Neural progenitor cell (in vitro differentiated cells): Measurements from ENCODE around the gene STARD3. TPM values are rescaled to one million over a fixed set of nuclear protein-coding genes. Genes with fewer than 3 reads are reported as not detected.
A peak's percentile ranks its signal among the peaks of the same experiment; 100 is the strongest.

Experiments
- DNase-seq: peaks from one replicate; pipeline ENCODE4 v3.0.0-alpha.2; 2016; ENCODE audit warnings: low spot score
- H2AFZ ChIP-seq: fragments of 200-600 bp; sonication (generic); replicated peaks from 2 replicates; pipeline ENCODE4 v1.6.1; 2016; ENCODE audit warnings: antibody characterized with exemption
- H3F3A ChIP-seq: fragments of 200-600 bp; sonication (generic); 2 replicates; pipeline ENCODE4 v1.6.1; 2016; ENCODE audit warnings: antibody characterized with exemption, low read depth
- H3K27ac ChIP-seq: fragments of 200-600 bp; sonication (generic); 2 replicates; pipeline ENCODE4 v1.5.1; 2016; ENCODE audit warnings: mild to moderate bottlenecking
- H3K27me3 ChIP-seq: fragments of 200-600 bp; sonication (generic); 2 replicates; pipeline ENCODE4 v1.6.1; 2016; ENCODE audit warnings: mild to moderate bottlenecking, moderate library complexity
- H3K36me3 ChIP-seq: fragments of 200-600 bp; sonication (generic); 2 replicates; pipeline ENCODE4 v1.5.1; 2016
- H3K4me1 ChIP-seq: fragments of 200-600 bp; sonication (generic); 2 replicates; pipeline ENCODE4 v1.6.1; 2016; ENCODE audit warnings: mixed run types
- H3K4me2 ChIP-seq: fragments of 200-600 bp; sonication (generic); 2 replicates; pipeline ENCODE4 v1.6.1; 2016
- H3K4me3 ChIP-seq: fragments of 200-600 bp; sonication (generic); 2 replicates; pipeline ENCODE4 v1.5.1; 2016
- H3K79me2 ChIP-seq: fragments of 200-600 bp; sonication (generic); 2 replicates; pipeline ENCODE4 v1.6.1; 2016; ENCODE audit warnings: low read depth
- H3K9ac ChIP-seq: fragments of 200-600 bp; sonication (generic); 2 replicates; pipeline ENCODE4 v1.6.1; 2016
- H3K9me3 ChIP-seq: fragments of 200-600 bp; sonication (generic); 2 replicates; pipeline ENCODE4 v1.5.1; 2016; ENCODE audit warnings: low read depth
- H4K20me1 ChIP-seq: fragments of 200-600 bp; sonication (generic); 2 replicates; pipeline ENCODE4 v1.6.1; 2016; ENCODE audit warnings: low read depth
- H3K27ac Mint-ChIP-seq: 3 replicates; pipeline ENCODE4 v1.8.0; 2021; ENCODE audit warnings: mixed read lengths
- H3K27me3 Mint-ChIP-seq: 2 replicates; pipeline ENCODE4 v1.8.0; 2022; ENCODE audit warnings: low read depth, mild to moderate bottlenecking, inconsistent platforms, moderate library complexity, mixed read lengths; ENCODE audit not compliant: insufficient read depth
- H3K36me3 Mint-ChIP-seq: 3 replicates; pipeline ENCODE4 v1.8.0; 2021; ENCODE audit warnings: mixed read lengths
- H3K4me1 Mint-ChIP-seq: 3 replicates; pipeline ENCODE4 v1.8.0; 2021; ENCODE audit warnings: mixed read lengths
- H3K4me3 Mint-ChIP-seq: 3 replicates; pipeline ENCODE4 v1.8.0; 2021; ENCODE audit warnings: mild to moderate bottlenecking, moderate library complexity, mixed read lengths
- H3K9me3 Mint-ChIP-seq: 3 replicates; pipeline ENCODE4 v1.8.0; 2020; ENCODE audit warnings: mixed read lengths
- EZH2 ChIP-seq: fragments of 200-600 bp; sonication (generic); IDR thresholded peaks from 2 replicates; pipeline ENCODE4 v1.6.1; 2017; ENCODE audit warnings: antibody characterized with exemption, mild to moderate bottlenecking, moderate library complexity
- EZH2phosphoT487 ChIP-seq: fragments of 200-600 bp; sonication (generic); IDR thresholded peaks from 2 replicates; pipeline ENCODE4 v1.6.1; 2017; ENCODE audit warnings: antibody characterized with exemption
- total RNA-seq: library from RNA; depleted of rRNA; stranded (reverse); fragments of >200 nt; gene quantifications from 2 replicates; pipeline ENCODE4 v1.2.3, GENCODE V29; 2015; ENCODE audit warnings: low replicate concordance
- TF ChIP-seq, protein P1 (sequence below): fragments of 200-600 bp; sonication (generic); IDR thresholded peaks from 2 replicates; pipeline ENCODE4 v1.5.1; 2017; ENCODE audit warnings: antibody characterized with exemption, mild to moderate bottlenecking

The STARD3 gene
- total RNA-seq, 1 donor from 2014 or later, result 21.5 TPM

- H3K36me3 Mint-ChIP-seq, result peaks cover 2% of the 10 kb centered on the region
- H3K27ac Mint-ChIP-seq, result no peak overlapping the region
- Histone ChIP-seq H2AFZ (peak overlapping the region; percentile 0), H3K4me2 (peak overlapping the region; percentile 88), H3K9ac (peak overlapping the region; percentile 80), H3K4me3 (peak overlapping the region; percentile 96), H3K27me3 (no peaks in the 10 kb centered on the region), H3K36me3 (no peaks in the 10 kb centered on the region), H3K79me2 (peaks cover 67% of the 10 kb centered on the region), H3K9me3 (no peaks in the 10 kb centered on the region), H3F3A (peaks cover 48% of the 10 kb centered on the region), H3K27ac (peak overlapping the region; percentile 26), H4K20me1 (peaks cover 46% of the 10 kb centered on the region), H3K4me1 (peaks cover 63% of the 10 kb centered on the region)
- H3K4me1 Mint-ChIP-seq, result peaks cover 50% of the 10 kb centered on the region
- no peaks in the 10 kb centered on the region for H3K9me3 Mint-ChIP-seq
- peak; percentile 77 for DNase-seq
- TF ChIP-seq EZH2phosphoT487 (no peak), EZH2 (no peak)
- TF ChIP-seq, protein P1, sequence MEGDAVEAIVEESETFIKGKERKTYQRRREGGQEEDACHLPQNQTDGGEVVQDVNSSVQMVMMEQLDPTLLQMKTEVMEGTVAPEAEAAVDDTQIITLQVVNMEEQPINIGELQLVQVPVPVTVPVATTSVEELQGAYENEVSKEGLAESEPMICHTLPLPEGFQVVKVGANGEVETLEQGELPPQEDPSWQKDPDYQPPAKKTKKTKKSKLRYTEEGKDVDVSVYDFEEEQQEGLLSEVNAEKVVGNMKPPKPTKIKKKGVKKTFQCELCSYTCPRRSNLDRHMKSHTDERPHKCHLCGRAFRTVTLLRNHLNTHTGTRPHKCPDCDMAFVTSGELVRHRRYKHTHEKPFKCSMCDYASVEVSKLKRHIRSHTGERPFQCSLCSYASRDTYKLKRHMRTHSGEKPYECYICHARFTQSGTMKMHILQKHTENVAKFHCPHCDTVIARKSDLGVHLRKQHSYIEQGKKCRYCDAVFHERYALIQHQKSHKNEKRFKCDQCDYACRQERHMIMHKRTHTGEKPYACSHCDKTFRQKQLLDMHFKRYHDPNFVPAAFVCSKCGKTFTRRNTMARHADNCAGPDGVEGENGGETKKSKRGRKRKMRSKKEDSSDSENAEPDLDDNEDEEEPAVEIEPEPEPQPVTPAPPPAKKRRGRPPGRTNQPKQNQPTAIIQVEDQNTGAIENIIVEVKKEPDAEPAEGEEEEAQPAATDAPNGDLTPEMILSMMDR, result peak; percentile 17
- H3K4me3 Mint-ChIP-seq, result peak overlapping the region; percentile 99
- H3K27me3 Mint-ChIP-seq, result peaks cover 10% of the 10 kb centered on the region
Measured at GRCh38 chr17:39700148-39700987, 63.4 kb downstream of the STARD3 start.

- peak overlapping the region; percentile 5 for H3K27ac Mint-ChIP-seq
- H3K4me2 ChIP-seq, result peak overlapping the region; percentile 88
- no peak overlapping the region for H2AFZ ChIP-seq
Measured at GRCh38 chr17:39701012-39701783, 64.3 kb downstream of the STARD3 start.

GRCh38 chr17:39701784-39702422 lies 65.0 kb downstream of the STARD3 start:
- Histone ChIP-seq H3K9ac (no peak overlapping the region), H3K4me2 (peak overlapping the region; percentile 88), H3K79me2 (peaks cover 79% of the 10 kb centered on the region), H3K4me1 (peaks cover 53% of the 10 kb centered on the region), H3K27ac (no peak overlapping the region), H2AFZ (no peak overlapping the region), H3K36me3 (no peaks in the 10 kb centered on the region), H3K9me3 (no peaks in the 10 kb centered on the region), H3F3A (peaks cover 33% of the 10 kb centered on the region), H4K20me1 (peaks cover 58% of the 10 kb centered on the region), H3K27me3 (no peaks in the 10 kb centered on the region), H3K4me3 (peak overlapping the region; percentile 96)
- Mint-ChIP-seq H3K36me3 (peaks cover 2% of the 10 kb centered on the region), H3K4me3 (peak overlapping the region; percentile 99), H3K4me1 (peaks cover 35% of the 10 kb centered on the region), H3K9me3 (no peaks in the 10 kb centered on the region), H3K27ac (no peak overlapping the region), H3K27me3 (peaks cover 8% of the 10 kb centered on the region)
- TF ChIP-seq EZH2, result no peak
- TF ChIP-seq, protein P1, result no peak
- no peak for TF ChIP-seq EZH2phosphoT487
- peak; percentile 5 for DNase-seq

More at GRCh38 chr17:39701012-39701783, 64.3 kb downstream of the STARD3 start:
- peak; percentile 30 for DNase-seq
- Histone ChIP-seq H3K27ac (no peak overlapping the region), H3K4me1 (peaks cover 60% of the 10 kb centered on the region), H3K9me3 (no peaks in the 10 kb centered on the region), H3K27me3 (no peaks in the 10 kb centered on the region), H4K20me1 (peaks cover 54% of the 10 kb centered on the region), H3K9ac (peak overlapping the region; percentile 80), H3F3A (peaks cover 40% of the 10 kb centered on the region), H3K79me2 (peaks cover 75% of the 10 kb centered on the region), H3K4me3 (peak overlapping the region; percentile 96), H3K36me3 (no peaks in the 10 kb centered on the region)
- Mint-ChIP-seq H3K27me3 (peaks cover 10% of the 10 kb centered on the region), H3K4me3 (peak overlapping the region; percentile 99), H3K9me3 (no peaks in the 10 kb centered on the region), H3K36me3 (peaks cover 2% of the 10 kb centered on the region), H3K4me1 (peaks cover 42% of the 10 kb centered on the region)
- TF ChIP-seq, protein P1, result no peak
- TF ChIP-seq EZH2 (no peak), EZH2phosphoT487 (no peak)
